SIG-M5 (cell line): ENCODE results near the gene C1QB.

ENCODE experiments used
- DNase-seq: peaks from one replicate; lab custom pipeline; 2025; lab: John Stamatoyannopoulos, UW

C1QB gene

GRCh38 chr1:22652881-22653316 is at the start of gene C1QB:
Gene C1QB, plus strand, starts transcription at chr1:22653236. Its CDS starts 6,227 bp downstream, at chr1:22659463.
- DNase-seq = no peak

- no peak for DNase-seq
Observed at GRCh38 chr1:22606161-22606560, 46.9 kb upstream of the C1QB start.

- DNase-seq = no peak
Observed at GRCh38 chr1:22607154-22607553, 45.9 kb upstream of the C1QB start.

- DNase-seq = no peak
Observed at GRCh38 chr1:22608361-22608760, 44.7 kb upstream of the C1QB start.

- no peak for DNase-seq
Observed at GRCh38 chr1:22609291-22609690, 43.7 kb upstream of the C1QB start.

- DNase-seq = no peak
Observed at GRCh38 chr1:22611530-22611947, 41.5 kb upstream of the C1QB start.

- no peak for DNase-seq
Observed at GRCh38 chr1:22612671-22613571, 40.1 kb upstream of the C1QB start.

- no peak for DNase-seq
Observed at GRCh38 chr1:22613572-22613918, 39.5 kb upstream of the C1QB start.

GRCh38 chr1:22613951-22614350 is 39.1 kb upstream of the C1QB start:
- no peak for DNase-seq

- no peak for DNase-seq
Observed at GRCh38 chr1:22615886-22616285, 37.1 kb upstream of the C1QB start.

- DNase-seq = no peak
Observed at GRCh38 chr1:22616571-22616970, 36.5 kb upstream of the C1QB start.

GRCh38 chr1:22618056-22618455 is 35.0 kb upstream of the C1QB start:
- DNase-seq = no peak

- peak; percentile 20 for DNase-seq
Observed at GRCh38 chr1:22619252-22619651, 33.8 kb upstream of the C1QB start.

- no peak for DNase-seq
Observed at GRCh38 chr1:22619798-22620197, 33.2 kb upstream of the C1QB start.

- DNase-seq = no peak
Observed at GRCh38 chr1:22621761-22622160, 31.3 kb upstream of the C1QB start.

GRCh38 chr1:22625262-22625925 is 27.6 kb upstream of the C1QB start:
- no peak for DNase-seq

GRCh38 chr1:22626237-22627157 is 26.5 kb upstream of the C1QB start:
- no peak for DNase-seq

GRCh38 chr1:22627331-22627730 is 25.7 kb upstream of the C1QB start:
- DNase-seq = no peak

- no peak for DNase-seq
Observed at GRCh38 chr1:22628698-22629444, 24.2 kb upstream of the C1QB start.

- DNase-seq = no peak
Observed at GRCh38 chr1:22629886-22630285, 23.1 kb upstream of the C1QB start.

- no peak for DNase-seq
Observed at GRCh38 chr1:22633697-22634463, 19.2 kb upstream of the C1QB start.
